IMR-90 (cell line): ENCODE measurements around the gene VTN. TPM values are rescaled to one million over a fixed set of nuclear protein-coding genes. Genes with fewer than 3 reads are reported as not detected.
A peak's percentile ranks its signal among the peaks of the same experiment; 100 is the strongest.

Source experiments
- ATAC-seq: fragments of 200-7000 bp; cut with Tn5 transposase; 2 replicates; pipeline ENCODE4 v1.9.1; 2020; ENCODE audit warnings: low read depth, mild to moderate bottlenecking, moderate library complexity
- BruUV-seq: library from RNA; stranded (reverse); fragments of 400-500 nt; replicated peaks from 2 replicates; lab custom pipeline; 2021; lab: Mats Ljungman, UMichigan
- CTCF ChIA-PET: fragments of 300-600 bp; formaldehyde crosslinking; extraction: SDS; loops from one replicate; lab custom pipeline; 2021; ENCODE audit warnings: antibody characterized with exemption; lab: Yijun Ruan, JAX
- POLR2A ChIA-PET: fragments of 300-600 bp; sonication (Branson Sonifier 250); formaldehyde crosslinking; loops from one replicate; lab custom pipeline; 2022; ENCODE audit warnings: antibody characterized with exemption; ENCODE audit not compliant: unreplicated experiment; lab: Charles Lee
- DNase-seq: peaks from one replicate; pipeline ENCODE4 v3.0.0; 2013
- H2AFZ ChIP-seq: replicated peaks from 2 replicates; pipeline ENCODE3; 2013; ENCODE audit warnings: low read length, mild to moderate bottlenecking; ENCODE audit not compliant: poor library complexity
- H2AK5ac ChIP-seq: 2 replicates; pipeline ENCODE4 v1.6.1; 2013; ENCODE audit warnings: low read depth, low read length, inconsistent platforms
- H2AK9ac ChIP-seq: replicated peaks from 2 replicates; pipeline ENCODE3; 2013; ENCODE audit warnings: mild to moderate bottlenecking, low read depth, low read length, moderate library complexity; ENCODE audit not compliant: poor library complexity
- H2BK120ac ChIP-seq: 2 replicates; pipeline ENCODE4 v1.6.1; 2013; ENCODE audit warnings: low read depth, low read length, inconsistent platforms
- H2BK15ac ChIP-seq: 3 replicates; pipeline ENCODE4 v1.6.1; 2013; ENCODE audit warnings: low read depth, low read length, inconsistent platforms
- H2BK20ac ChIP-seq: 2 replicates; pipeline ENCODE4 v1.6.1; 2013; ENCODE audit warnings: low read depth, mild to moderate bottlenecking, inconsistent platforms, low read length, moderate library complexity
- H2BK5ac ChIP-seq: 2 replicates; pipeline ENCODE4 v1.6.1; 2013; ENCODE audit warnings: mild to moderate bottlenecking, low read depth, low read length, inconsistent platforms; ENCODE audit not compliant: poor library complexity, severe bottlenecking
- H3K14ac ChIP-seq: replicated peaks from 2 replicates; pipeline ENCODE4 v1.6.1; 2013; ENCODE audit warnings: low read depth, low read length, inconsistent platforms
- H3K18ac ChIP-seq: 2 replicates; pipeline ENCODE4 v1.6.1; 2013; ENCODE audit warnings: low read depth, low read length, control low read depth
- H3K23ac ChIP-seq: 2 replicates; pipeline ENCODE4 v1.6.1; 2013; ENCODE audit warnings: low read depth, low read length, inconsistent platforms
- H3K27ac ChIP-seq: 2 replicates; pipeline ENCODE4 v1.5.1; 2013; ENCODE audit warnings: mild to moderate bottlenecking, control low read depth, low read length; ENCODE audit not compliant: insufficient read depth
- H3K27me3 ChIP-seq: 2 replicates; pipeline ENCODE4 v1.6.1; 2013; ENCODE audit warnings: low read length; ENCODE audit not compliant: control insufficient read depth, insufficient read depth
- H3K36me3 ChIP-seq: 2 replicates; pipeline ENCODE4 v1.6.1; 2013; ENCODE audit warnings: low read length, mixed read lengths; ENCODE audit not compliant: control insufficient read depth, insufficient read depth
- H3K4ac ChIP-seq: 2 replicates; pipeline ENCODE4 v1.6.1; 2013; ENCODE audit warnings: low read depth, low read length, inconsistent platforms
- H3K4me1 ChIP-seq: 2 replicates; pipeline ENCODE4 v1.6.1; 2013; ENCODE audit warnings: low read length, mixed read lengths; ENCODE audit not compliant: control insufficient read depth, insufficient read depth
- H3K4me2 ChIP-seq: 2 replicates; pipeline ENCODE4 v1.6.1; 2013; ENCODE audit warnings: low read depth, mild to moderate bottlenecking, control low read depth, low read length, moderate library complexity
- H3K4me3 ChIP-seq: 2 replicates; pipeline ENCODE4 v1.5.1; 2013; ENCODE audit warnings: low read depth, mild to moderate bottlenecking, control low read depth, low read length, moderate library complexity; ENCODE audit not compliant: insufficient read depth
- H3K56ac ChIP-seq: 2 replicates; pipeline ENCODE4 v1.6.1; 2013; ENCODE audit warnings: low read length, inconsistent platforms; ENCODE audit not compliant: insufficient read depth; ENCODE audit errors: extremely low read depth
- H3K79me1 ChIP-seq, 2 experiments: 2 replicates each; pipeline ENCODE4 v1.6.1; 2013; ENCODE audit warnings: low read length in 2 of 2, inconsistent platforms in 1 of 2, low read depth in 1 of 2
- H3K9ac ChIP-seq: 2 replicates; pipeline ENCODE4 v1.6.1; 2013; ENCODE audit warnings: low read depth, low read length, control low read depth
- H3K9me1 ChIP-seq: 2 replicates; pipeline ENCODE4 v1.6.1; 2013; ENCODE audit warnings: low read length, inconsistent platforms; ENCODE audit not compliant: insufficient read depth
- H3K9me3 ChIP-seq: 2 replicates; pipeline ENCODE4 v1.6.1; 2013; ENCODE audit warnings: low read length; ENCODE audit not compliant: control insufficient read depth, insufficient read depth
- H4K20me1 ChIP-seq: 2 replicates; pipeline ENCODE4 v1.6.1; 2013; ENCODE audit warnings: low read length, inconsistent platforms; ENCODE audit not compliant: insufficient read depth
- H4K5ac ChIP-seq: 2 replicates; pipeline ENCODE4 v1.6.1; 2013; ENCODE audit warnings: mild to moderate bottlenecking, low read depth, low read length, control low read depth
- H4K8ac ChIP-seq, 2 experiments: 2 replicates each; pipeline ENCODE4 v1.6.1; 2013; ENCODE audit warnings: low read depth in 2 of 2, low read length in 2 of 2, control low read depth in 1 of 2, inconsistent platforms in 1 of 2
- H4K91ac ChIP-seq: 2 replicates; pipeline ENCODE4 v1.6.1; 2013; ENCODE audit warnings: low read depth, low read length, inconsistent platforms; ENCODE audit not compliant: insufficient read depth
- CTCF ChIP-seq: conservative IDR thresholded peaks from 2 replicates; pipeline ENCODE4 v1.5.1; 2012; ENCODE audit warnings: mild to moderate bottlenecking, low read depth, low read length, improper control_type of control experiment
- SMC3 ChIP-seq: fragments of 150-350 bp; IDR thresholded peaks from 2 replicates; pipeline ENCODE4 v1.6.1; 2016; ENCODE audit warnings: low read depth, mild to moderate bottlenecking, antibody characterized with exemption, low read length, moderate library complexity
- WGBS, 2 experiments: methylation state at CpG; one replicate each; pipeline versions ENCODE4 v1.1.5 to v1.1.7; 2013; ENCODE audit warnings: missing lambda C conversion rate in 2 of 2; ENCODE audit not compliant: insufficient read length in 1 of 2; ENCODE audit errors: extremely low coverage in 2 of 2; 5-methylcytosine and 5-hydroxymethylcytosine counted together
- dilution Hi-C: fragments of 300-500 bp; cut with HindIII; formaldehyde crosslinking; loops from one replicate; pipeline ENCODE4 v1.14.3; 2018; ENCODE audit warnings: low sequenced_read_pairs; ENCODE audit not compliant: unreplicated experiment
- in situ Hi-C: fragments of 300-500 bp; cut with MboI; formaldehyde crosslinking; loops from 3 replicates; pipeline ENCODE4 v1.14.3; 2019; ENCODE audit warnings: low sequenced_read_pairs, inconsistent platforms, mixed read lengths
- intact Hi-C: fragments of 100-400 bp; cut with micrococcal nuclease; formaldehyde crosslinking; loops from 2 replicates; pipeline ENCODE4 v1.10.0; 2022
- polyA plus RNA-seq, 3 experiments: library from polyadenylated mRNA; depleted of rRNA; stranded (reverse); fragments of >200 nt; gene quantifications; 2 replicates each; pipeline ENCODE4 v1.2.3, GENCODE V29; 2012; ENCODE audit warnings: low replicate concordance in 1 of 3
- total RNA-seq: library from RNA; depleted of rRNA; stranded (reverse); fragments of >200 nt; gene quantifications from 2 replicates; pipeline ENCODE4 v1.2.3, GENCODE V29; 2012

Gene VTN
- total and polyA plus RNA-seq, 2 of the 4 experiments (the other 2 are of a cell fraction), result 0.18 to 1.0 TPM

GRCh38 chr17:28397687-28398279 lies 27.7 kb upstream of the VTN start:
- Histone ChIP-seq H3K14ac (no peak overlapping the region), H4K20me1 (no peaks in the 10 kb centered on the region), H3K36me3 (peaks cover 28% of the 10 kb centered on the region), H3K79me1 (no peaks in the 10 kb centered on the region), H3K9me1 (peaks cover 19% of the 10 kb centered on the region; the same call in 1 of the 2 replicates), H2BK5ac (no peak overlapping the region), H4K8ac (no peak overlapping the region), H2AFZ (no peak overlapping the region), H3K4me3 (no peak overlapping the region), H3K4me2 (no peak overlapping the region), H3K27me3 (no peaks in the 10 kb centered on the region), H2AK5ac (no peak overlapping the region), H3K18ac (no peak overlapping the region), H3K27ac (no peak overlapping the region), H4K91ac (no peak overlapping the region), H3K4me1 (peaks cover 9% of the 10 kb centered on the region), H3K56ac (no peak overlapping the region), H2AK9ac (peak overlapping the region; percentile 15), H3K4ac (no peak overlapping the region), H3K9ac (no peak overlapping the region), H4K5ac (no peak overlapping the region), H2BK15ac (no peak overlapping the region), H2BK120ac (no peak overlapping the region), H3K23ac (no peak overlapping the region), H2BK20ac (no peak overlapping the region), H3K9me3 (no peaks in the 10 kb centered on the region)
- no TSS peak for BruUV-seq
- ChIA-PET POLR2A (no interaction called here), CTCF (no interaction called here)
- dilution Hi-C loops (no loop called here), intact Hi-C loops (no loop called here), in situ Hi-C loops (no loop called here)
- 100% methylated on average over 2 of the region's 7 CpGs; no CpG with 5 or more reads in 1 of the 2 experiments for whole genome bisulfite sequencing, 2 experiments
- TF ChIP-seq CTCF (no peak), SMC3 (no peak)
- ATAC-seq (no peak), DNase-seq (no peak)
